GM18909 (cell line): ENCODE results near the gene GRK6.
"Not testable (repeated sequence)": the region's sequence is repeated elsewhere in the genome, so short reads cannot be mapped to it uniquely, and the experiment has no call there.

Experiments
- ATAC-seq: cut with Tn5 transposase; IDR thresholded peaks from one replicate; pipeline ENCODE4 v1.9.1; 2021; ENCODE audit warnings: mild to moderate bottlenecking; ENCODE audit not compliant: unreplicated experiment, poor library complexity

The GRK6 gene

GRCh38 chr5:177396807-177397206 lies 29.7 kb upstream of the GRK6 start:
- ATAC-seq = no peak

GRCh38 chr5:177397875-177398390 lies 28.5 kb upstream of the GRK6 start:
- no peak for ATAC-seq

- ATAC-seq = no peak
Observed at GRCh38 chr5:177399997-177400868, 26.2 kb upstream of the GRK6 start, which contains the start of gene PFN3. Gene PFN3, minus strand, starts transcription at chr5:177400661. Its CDS starts 85 bp downstream, at chr5:177400576.

GRCh38 chr5:177402271-177403043 lies 24.0 kb upstream of the GRK6 start:
- no peak for ATAC-seq

GRCh38 chr5:177403102-177403791 lies 23.2 kb upstream of the GRK6 start:
- peak; percentile 21 for ATAC-seq

- ATAC-seq = peak; percentile 76
Observed at GRCh38 chr5:177403792-177404640, 22.5 kb upstream of the GRK6 start.

- ATAC-seq = no peak
Observed at GRCh38 chr5:177404641-177405179, 21.8 kb upstream of the GRK6 start.

- ATAC-seq = no peak
Observed at GRCh38 chr5:177405312-177405711, 21.2 kb upstream of the GRK6 start.

GRCh38 chr5:177405805-177406204 lies 20.7 kb upstream of the GRK6 start:
- no peak for ATAC-seq

GRCh38 chr5:177409043-177409801 lies 17.3 kb upstream of the GRK6 start, which contains the start of gene F12:
Gene F12, minus strand, starts transcription at chr5:177409564. Its CDS starts 37 bp downstream, at chr5:177409527.
- ATAC-seq = no peak

- no peak for ATAC-seq
Observed at GRCh38 chr5:177410575-177410974, 15.9 kb upstream of the GRK6 start.

- peak; percentile 58 for ATAC-seq
Observed at GRCh38 chr5:177412603-177413233, 13.8 kb upstream of the GRK6 start.

GRCh38 chr5:177414481-177414880 lies 12.0 kb upstream of the GRK6 start:
- no peak for ATAC-seq

- ATAC-seq = not testable (repeated sequence)
Observed at GRCh38 chr5:177417081-177417480, 9.4 kb upstream of the GRK6 start.

- ATAC-seq = no peak
Observed at GRCh38 chr5:177419046-177419445, 7.4 kb upstream of the GRK6 start.

GRCh38 chr5:177420472-177420871 lies 6.0 kb upstream of the GRK6 start:
- not testable (repeated sequence) for ATAC-seq

GRCh38 chr5:177421062-177421798 lies 5.2 kb upstream of the GRK6 start:
- no peak for ATAC-seq
